CD4-positive, alpha-beta T cell treated with Interleukin-12 subunit alpha and Interleukin-12 subunit beta, for 1 hour (primary cell): ENCODE results near the gene SIPA1L2.
A peak's percentile ranks its signal among the peaks of the same experiment; 100 is the strongest.

Source experiments
- DNase-seq: peaks from one replicate; pipeline ENCODE4 v3.0.0-alpha.2; 2020

SIPA1L2 gene

GRCh38 chr1:232648316-232648715, 18.4 kb upstream of the SIPA1L2 start:
- no peak for DNase-seq

DNA sequence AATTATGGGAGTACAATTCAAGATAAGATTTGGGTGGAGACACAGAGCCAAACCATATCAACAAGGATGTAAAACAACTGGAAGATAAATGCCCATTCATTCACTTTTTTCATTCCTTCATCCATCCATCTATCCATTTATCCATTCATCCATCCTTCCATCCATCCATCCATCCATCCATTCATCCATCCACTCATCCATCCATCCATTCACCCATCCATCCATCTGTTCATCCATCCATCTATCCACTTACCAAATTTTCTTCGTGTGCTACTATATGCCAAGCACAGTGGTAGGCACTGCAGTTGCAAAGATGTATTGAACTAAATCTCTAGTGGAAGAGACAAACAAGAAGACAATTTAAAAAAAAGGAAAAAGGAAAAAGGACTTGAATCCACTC, 14.3 kb upstream of the SIPA1L2 start:
- DNase-seq, result no peak

DNA sequence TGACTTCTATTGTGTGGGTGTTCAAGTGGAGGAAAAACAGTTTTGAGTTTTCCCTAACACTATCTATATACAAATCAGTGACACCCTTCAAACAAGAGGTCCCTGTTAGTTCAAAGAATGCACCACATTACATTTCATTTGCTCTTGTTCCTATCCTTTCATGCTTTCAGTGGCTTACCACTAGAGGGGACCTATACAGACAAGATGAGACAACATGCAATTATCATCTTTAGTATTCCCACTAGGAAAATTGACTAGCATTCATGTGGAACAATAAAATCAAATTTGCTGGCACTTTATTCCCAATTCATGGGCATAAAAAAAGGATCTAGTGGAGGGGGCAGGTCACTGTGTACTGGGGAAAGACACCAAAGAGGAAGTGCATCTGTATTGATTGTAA, 13.3 kb upstream of the SIPA1L2 start:
- no peak for DNase-seq

DNA sequence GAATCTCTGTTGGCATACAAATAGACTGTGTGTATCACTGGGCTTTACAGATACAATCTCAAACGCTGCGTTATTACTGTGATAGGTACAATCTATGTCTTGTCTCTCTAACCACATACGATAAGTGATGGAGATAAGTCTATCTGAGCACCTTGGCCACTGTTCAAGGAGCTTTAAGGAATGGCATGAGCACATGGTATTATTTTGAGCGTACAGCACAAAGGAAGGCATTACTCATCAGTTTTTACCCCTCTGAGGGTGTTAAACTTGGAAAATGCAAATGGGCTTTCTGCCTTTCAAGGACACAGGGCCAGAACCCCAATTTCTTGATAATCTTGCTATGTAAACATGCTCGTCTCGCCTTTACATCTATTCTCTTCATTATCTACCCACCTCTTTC, 11.6 kb upstream of the SIPA1L2 start:
- DNase-seq, result no peak

GRCh38 chr1:232636799-232637198, 6.9 kb upstream of the SIPA1L2 start:
- no peak for DNase-seq

DNA sequence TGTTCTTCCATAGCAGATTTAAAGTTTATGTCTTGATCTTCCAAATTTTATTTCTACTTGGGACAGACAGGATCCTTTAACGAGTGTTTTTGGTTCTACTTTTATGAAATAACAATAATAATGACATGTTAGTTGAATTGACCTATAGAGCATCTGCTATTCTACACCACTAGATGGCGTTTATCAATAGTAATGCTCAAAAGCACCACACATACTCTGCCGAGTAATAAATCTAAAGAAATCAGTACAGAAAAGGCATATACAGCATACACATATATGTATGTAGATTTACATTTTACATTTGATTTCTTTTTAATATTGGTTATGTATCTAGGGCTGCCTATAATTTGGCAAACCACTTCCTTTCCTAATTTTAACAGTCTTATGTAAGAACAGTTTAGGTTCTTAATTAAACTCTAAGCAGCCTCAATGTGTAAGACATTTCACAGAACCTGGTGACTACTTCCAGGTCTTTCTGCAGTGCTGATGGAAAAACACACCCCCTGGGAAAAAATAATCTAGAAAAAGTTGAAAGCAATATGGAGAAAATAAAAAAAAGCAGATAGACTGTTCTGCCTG, 5.9 kb upstream of the SIPA1L2 start:
- DNase-seq, result peak; percentile 53

DNA sequence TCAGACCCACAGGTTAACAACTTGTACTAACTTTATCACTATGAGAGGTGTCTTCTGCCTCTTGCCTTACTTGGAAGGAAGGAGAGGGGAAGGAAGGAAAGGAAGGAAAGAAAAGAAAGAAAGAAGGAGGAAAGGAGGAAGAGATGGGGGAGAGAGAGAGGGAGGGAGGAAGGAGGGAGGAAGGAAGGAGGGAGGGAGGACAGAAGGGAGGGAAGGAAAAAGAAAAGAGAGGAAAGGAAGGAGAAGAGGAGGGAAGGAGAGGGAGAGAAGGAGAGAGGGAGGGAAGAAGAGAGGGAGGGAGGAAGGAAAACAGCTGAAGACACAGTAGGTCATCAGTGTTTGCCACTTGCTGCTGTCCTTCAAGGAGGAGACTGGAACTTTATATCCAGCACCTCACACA, 5.3 kb upstream of the SIPA1L2 start:
- no peak for DNase-seq

GRCh38 chr1:232634096-232634495, 4.2 kb upstream of the SIPA1L2 start:
- no peak for DNase-seq

DNA sequence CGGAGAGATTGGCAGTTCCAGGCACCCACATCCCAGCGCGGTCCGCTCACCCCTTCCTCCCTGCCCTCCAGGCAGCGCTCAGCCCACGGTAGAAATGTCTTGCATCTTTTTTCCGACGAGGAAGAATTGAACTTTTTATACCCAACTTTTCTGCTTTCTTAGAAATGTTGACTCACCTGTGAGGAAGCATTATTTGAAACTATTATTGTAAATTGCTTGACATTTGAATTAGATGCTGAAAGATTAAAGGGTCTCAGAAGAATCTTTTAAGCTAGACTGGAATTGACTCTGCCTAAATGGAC, 912 bp upstream of the SIPA1L2 start:
- DNase-seq, result no peak

- DNase-seq, result no peak
These were observed 485 bp downstream of the SIPA1L2 start for GRCh38 chr1:232629250-232630046.

GRCh38 chr1:232628335-232629249, 1.3 kb downstream of the SIPA1L2 start:
- DNase-seq, result no peak

DNA sequence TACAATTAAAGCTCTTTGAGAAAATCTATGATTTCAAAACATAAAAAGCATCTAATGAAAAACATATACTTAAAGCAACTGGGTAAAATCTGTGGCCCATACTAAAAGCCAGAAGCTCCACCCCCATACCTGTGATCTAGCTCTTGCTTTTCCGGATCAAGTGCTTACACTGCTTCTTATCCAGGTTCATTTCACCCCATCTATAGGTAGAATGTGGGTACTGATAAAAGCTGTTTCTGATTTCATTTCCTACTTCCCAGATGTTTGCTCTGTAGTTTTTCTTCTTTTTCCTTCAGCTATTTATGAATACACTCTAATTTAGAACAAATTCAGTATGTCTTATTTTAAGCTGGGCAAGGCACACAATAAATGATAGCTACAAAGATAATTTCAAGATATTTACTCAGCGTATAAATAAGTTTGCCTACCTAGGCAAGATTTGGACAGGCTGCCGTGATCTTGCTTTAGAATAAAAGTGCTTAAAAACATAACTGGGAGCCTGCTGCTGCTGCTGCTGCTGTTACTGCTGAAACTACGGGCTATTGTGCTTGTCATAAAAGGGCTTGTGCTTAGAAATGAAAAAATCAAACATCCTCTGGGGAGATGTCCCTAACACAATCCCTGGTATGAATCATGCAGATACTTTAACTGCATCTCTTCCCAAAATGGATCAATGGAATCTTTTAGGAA, 2.1 kb downstream of the SIPA1L2 start:
- peak; percentile 59 for DNase-seq

DNA sequence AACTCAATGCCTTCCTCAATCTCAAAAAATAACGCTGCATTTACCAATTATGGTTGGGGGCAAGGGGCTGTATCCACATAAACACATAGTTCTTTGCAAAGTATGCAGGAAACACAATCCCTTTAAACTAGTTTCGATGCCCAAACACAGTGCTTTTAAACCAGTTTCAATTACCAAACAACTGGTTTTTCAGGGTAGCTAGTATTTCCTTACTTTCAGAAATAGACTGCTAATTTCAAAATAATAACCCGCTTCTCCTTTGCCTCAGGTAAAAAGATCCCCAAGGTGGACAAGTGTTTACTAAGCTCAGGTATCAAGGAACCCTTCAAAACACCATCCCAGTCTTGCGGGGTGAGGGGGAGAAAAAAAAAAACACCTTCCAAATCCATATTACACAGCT, 2.8 kb downstream of the SIPA1L2 start:
- no peak for DNase-seq

DNA sequence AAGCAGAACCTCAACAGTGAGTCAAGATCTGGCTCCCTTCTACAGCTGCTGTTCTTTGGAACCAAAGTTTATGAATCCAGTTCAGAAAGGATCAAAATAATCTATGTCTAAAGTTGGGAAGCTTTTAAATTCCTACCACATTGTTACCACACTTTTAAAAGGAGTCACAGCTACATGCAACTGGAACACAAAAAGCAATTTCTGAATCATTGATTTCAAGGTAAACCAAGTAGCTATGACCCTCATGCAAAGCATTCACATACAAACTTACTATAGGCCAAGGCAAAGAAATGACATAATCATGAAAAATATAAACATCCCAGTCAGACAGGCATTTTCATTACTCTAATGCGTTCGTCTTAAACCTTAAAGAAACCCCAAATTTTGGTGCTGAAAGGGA, 3.5 kb downstream of the SIPA1L2 start:
- DNase-seq, result no peak

DNA sequence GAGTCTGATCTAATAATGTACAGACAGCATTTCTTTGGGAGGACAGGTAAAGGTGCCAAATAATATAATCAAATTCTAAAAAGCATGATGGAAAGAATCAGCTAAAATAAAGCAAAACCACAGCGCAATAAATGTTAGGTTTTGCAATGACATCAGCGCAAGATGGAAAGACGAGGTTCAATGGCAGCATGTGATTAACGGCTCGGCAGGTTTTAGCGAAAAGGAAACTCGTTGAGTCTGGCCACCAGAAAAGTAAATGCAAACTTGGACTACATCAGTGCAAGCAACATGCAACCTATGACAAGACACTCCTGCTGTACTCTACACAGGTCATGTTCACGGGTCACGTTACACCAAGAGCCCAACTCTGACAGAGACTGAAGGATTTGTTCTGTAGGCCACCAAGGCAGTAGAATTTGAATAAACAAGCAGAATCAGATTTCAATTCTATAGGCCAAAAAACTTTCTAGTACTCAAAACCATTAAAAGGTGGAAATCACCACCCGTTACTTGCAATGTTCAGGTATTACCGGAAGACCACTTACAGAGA, 4.5 kb downstream of the SIPA1L2 start:
- no peak for DNase-seq

DNA sequence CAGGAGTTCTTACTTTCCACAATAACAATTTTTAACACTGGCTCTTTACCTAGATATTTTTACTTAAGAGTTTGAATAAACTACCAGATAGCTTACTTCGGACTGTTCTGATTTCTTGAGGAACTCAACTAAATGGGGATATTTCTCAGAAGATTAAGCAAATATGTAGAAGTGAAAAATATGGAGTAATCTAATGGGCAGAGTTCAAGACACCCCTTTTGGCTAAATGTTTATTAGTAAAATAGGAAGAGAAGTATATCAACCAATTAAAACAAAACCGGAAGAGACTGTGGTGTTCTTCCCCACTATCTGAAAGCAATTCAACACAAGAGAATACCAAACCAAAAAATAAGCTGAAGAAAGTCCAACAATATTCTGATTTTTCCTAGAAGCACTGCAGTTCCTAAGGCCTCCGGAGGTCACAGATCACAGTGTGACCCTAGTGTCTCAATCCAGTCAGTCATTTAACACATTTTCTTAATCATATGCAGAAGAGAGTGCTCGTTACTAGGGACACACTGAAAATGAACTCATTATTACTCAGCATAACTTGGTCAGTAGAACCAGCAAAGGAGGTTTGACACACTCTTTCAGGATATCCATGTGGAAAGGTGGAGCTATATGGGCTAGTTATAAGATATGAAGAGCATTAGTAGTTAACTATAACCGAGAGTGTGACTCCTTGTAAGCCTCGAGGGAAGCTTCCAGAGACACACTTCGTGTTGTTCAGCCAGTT, 5.2 kb downstream of the SIPA1L2 start:
- DNase-seq, result no peak

DNA sequence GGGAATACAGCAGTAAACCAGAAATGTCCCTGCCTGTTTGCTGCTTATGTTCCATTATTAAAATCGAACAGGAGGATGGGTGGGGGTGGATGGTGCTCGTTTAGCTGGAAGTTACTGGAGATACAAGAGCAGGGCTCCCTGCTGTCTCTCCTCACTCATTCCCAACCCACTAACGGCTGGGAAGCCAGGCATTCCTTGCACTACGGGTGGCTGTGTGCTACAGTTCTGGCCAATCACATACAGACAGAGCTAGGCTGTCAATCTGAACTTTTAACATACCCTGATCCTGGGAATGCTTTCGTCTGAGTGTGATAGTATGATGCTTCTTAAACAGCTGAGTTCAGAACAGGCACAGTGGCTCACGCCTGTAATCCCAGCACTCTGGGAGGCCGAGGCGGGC, 7.0 kb downstream of the SIPA1L2 start:
- no peak for DNase-seq

DNA sequence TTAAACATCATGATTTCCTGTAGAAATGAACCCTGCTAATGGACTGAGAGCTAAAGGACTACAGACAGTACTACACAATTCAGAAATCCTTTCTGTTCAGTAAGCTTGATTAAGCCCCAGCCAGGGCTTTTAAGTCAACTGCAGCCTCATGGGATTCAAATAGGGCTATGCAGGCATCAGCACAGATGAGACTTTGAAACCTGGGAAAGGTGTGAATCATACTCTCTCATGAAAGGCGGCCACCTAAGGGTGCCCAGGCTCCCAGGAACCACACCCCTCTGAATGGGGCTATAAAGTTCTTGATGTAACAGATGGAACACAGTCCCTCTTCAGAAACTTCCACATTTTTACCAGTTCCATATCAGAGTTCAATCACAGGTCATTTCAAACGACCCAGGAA, 7.6 kb downstream of the SIPA1L2 start:
- DNase-seq, result no peak

GRCh38 chr1:232621050-232621449, 8.9 kb downstream of the SIPA1L2 start:
- DNase-seq, result no peak

DNA sequence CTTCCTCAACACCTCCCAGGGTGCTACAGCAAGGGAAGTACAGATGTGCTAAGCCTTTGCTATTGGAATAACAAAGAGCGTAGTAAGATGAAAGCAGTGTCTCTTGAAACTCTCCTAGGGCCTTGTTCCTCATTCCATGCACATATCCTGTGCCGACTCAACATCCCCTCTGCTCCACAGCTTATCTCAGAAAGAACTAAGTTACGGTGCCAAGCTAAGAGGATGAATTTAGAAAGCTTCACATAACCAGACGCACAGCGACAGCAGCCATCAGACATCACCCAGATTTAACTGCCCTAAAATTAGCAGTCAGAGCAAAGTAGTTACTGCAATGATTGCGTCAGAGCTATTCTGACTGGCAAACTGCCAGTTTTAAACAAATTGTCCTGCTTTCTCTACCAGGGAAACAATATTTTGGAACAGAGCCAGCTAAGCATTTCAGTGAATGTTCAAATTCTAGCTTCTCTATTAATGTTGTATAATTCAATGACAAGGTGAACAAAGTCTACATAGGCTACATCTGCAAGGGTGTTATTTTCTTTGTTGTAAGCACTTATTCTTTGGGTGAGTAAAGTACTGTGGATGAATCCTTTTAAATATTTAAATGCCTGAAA, 9.5 kb downstream of the SIPA1L2 start:
- DNase-seq, result no peak

GRCh38 chr1:232617237-232617636, 12.7 kb downstream of the SIPA1L2 start:
- DNase-seq, result no peak

DNA sequence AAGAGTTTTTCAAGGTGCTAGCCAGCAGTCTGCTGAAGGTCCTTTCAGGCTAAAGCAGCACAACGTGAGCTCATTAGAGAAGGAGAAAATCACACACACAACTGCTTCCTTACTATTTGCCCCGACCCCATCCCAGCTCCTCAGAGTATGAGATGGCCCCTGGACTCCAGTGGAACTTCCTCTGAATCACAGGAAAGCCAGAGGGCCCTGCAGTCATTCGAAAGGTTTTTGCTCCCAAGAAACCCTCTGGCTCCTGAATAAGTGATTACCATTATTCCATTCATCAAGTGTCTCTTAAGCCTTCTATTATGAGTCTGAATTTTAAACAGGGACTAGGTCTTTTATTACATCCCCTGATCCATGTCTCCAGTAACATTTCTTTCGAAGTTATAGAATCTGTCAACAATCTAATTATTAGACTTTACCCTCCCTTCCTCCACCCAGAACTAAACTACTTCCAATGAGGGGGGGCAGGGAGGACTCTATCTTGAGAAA, 14.6 kb downstream of the SIPA1L2 start:
- no peak for DNase-seq
